Stomach (tissue), 9 donors: Measurements from ENCODE around the gene TREX2. TPM values are rescaled to one million over a fixed set of nuclear protein-coding genes. Genes with fewer than 3 reads are reported as not detected.

ENCODE experiments used
- DNase-seq, 2 donors: peaks; one replicate each; pipeline versions ENCODE4 v3.0.0 to v3.0.0-alpha.2; 2013 to 2019
- H3K27ac ChIP-seq, 5 donors: fragments of 200-600 bp in 4 of 5; sonication (generic) in 4 of 5; one replicate each; pipeline ENCODE4 v1.5.1; 2013 to 2019; ENCODE audit warnings: mild to moderate bottlenecking in 1 of 5, moderate library complexity in 1 of 5
- H3K27me3 ChIP-seq, 3 donors: fragments of 200-600 bp; sonication (generic); one replicate each; pipeline ENCODE4 v1.5.1; 2017 to 2019; ENCODE audit warnings: mixed run types in 1 of 3
- H3K36me3 ChIP-seq, 4 donors: fragments of 200-600 bp; sonication (generic); 1 replicate in 3 of 4; 2 replicates in 1 of 4; pipeline ENCODE4 v1.5.1; 2016 to 2019
- H3K4me1 ChIP-seq, 4 donors: fragments of 200-600 bp; sonication (generic); one replicate each; pipeline ENCODE4 v1.5.1; 2016 to 2019
- H3K4me3 ChIP-seq, 4 donors: fragments of 200-600 bp; sonication (generic) in 3 of 4; one replicate each; pipeline ENCODE4 v1.5.1; 2016 to 2019; ENCODE audit warnings: mild to moderate bottlenecking in 1 of 4
- H3K9me3 ChIP-seq, 4 donors: fragments of 200-600 bp; sonication (generic); one replicate each; pipeline ENCODE4 v1.5.1; 2016 to 2019
- EP300 ChIP-seq: sonication (generic); formaldehyde crosslinking; IDR thresholded peaks from one replicate; pipeline ENCODE4 v1.6.1; 2017; ENCODE audit warnings: antibody characterized with exemption
- POLR2A ChIP-seq, 4 donors: fragments of 450-650 bp; IDR thresholded peaks; one replicate each; pipeline ENCODE4 v1.6.1; 2016; ENCODE audit warnings: antibody characterized with exemption in 4 of 4, control low read depth in 2 of 4, mild to moderate bottlenecking in 1 of 4, moderate library complexity in 1 of 4
- POLR2AphosphoS5 ChIP-seq, 3 donors: sonication (generic); formaldehyde crosslinking; IDR thresholded peaks; one replicate each; pipeline ENCODE4 v1.6.1; 2016; ENCODE audit warnings: antibody characterized with exemption in 3 of 3
- WGBS, 5 donors: extraction: QIAGEN DNeasy Blood & Tissue Kit in 3 of 5; methylation state at CpG; one replicate each; pipeline versions ENCODE4 v1.1.5 to v1.1.7; 2013 to 2018; 5-methylcytosine and 5-hydroxymethylcytosine counted together
- intact Hi-C: fragments of 100-400 bp; cut with DNase I; formaldehyde crosslinking; loops from one replicate; pipeline ENCODE4 v1.15.1; 2023; ENCODE audit warnings: low total_unique reads
- polyA plus RNA-seq, 3 donors: library from polyadenylated mRNA; stranded (reverse); fragments of 200-250 nt; gene quantifications; one replicate each; pipeline ENCODE4 v1.2.3, GENCODE V29; 2013
- total RNA-seq, 5 donors: library from RNA; depleted of rRNA; stranded (reverse); fragments of >200 nt; gene quantifications; one replicate each; pipeline versions ENCODE4 v1.1.0 to v1.2.3, GENCODE V29; 2014 to 2016
- TF ChIP-seq, protein P1 (sequence below), 7 experiments: fragments of 450-650 bp in 4 of 7; fragments of 200-600 bp in 3 of 7; sonication (generic) in 3 of 7; IDR thresholded peaks; one replicate each; pipeline ENCODE4 v1.5.1; 2016 to 2019; ENCODE audit warnings: antibody characterized with exemption in 7 of 7, control low read depth in 2 of 7, mild to moderate bottlenecking in 1 of 7
- donor health status: healthy with polysubstance abuse.
- donor health status: Bipolar disorder and iron deficiency.
- donor health status: healthy.

TREX2 gene
- total and polyA plus RNA-seq, 8 donors = 0.62 to 13.3 (median 2.2) TPM; not detected in 3

GRCh38 chrX:153408221-153408721 lies 37.6 kb downstream of the TREX2 start:
- H3K27me3 ChIP-seq = peaks cover 0 to 11% (median 0%) of the 10 kb centered on the region in 3 donors
- no peaks in the 10 kb centered on the region for H3K36me3 ChIP-seq
- no peak for DNase-seq
- intact Hi-C loops = no loop called here
- H3K4me1 ChIP-seq = peaks cover 0 to 25% (median 9%) of the 10 kb centered on the region in 4 donors
- TF ChIP-seq POLR2A (IDR thresholded peaks at IDR 0.05) (no peak), POLR2AphosphoS5 (IDR thresholded peaks at IDR 0.05) (no peak), EP300 (no peak)
- TF ChIP-seq, protein P1, sequence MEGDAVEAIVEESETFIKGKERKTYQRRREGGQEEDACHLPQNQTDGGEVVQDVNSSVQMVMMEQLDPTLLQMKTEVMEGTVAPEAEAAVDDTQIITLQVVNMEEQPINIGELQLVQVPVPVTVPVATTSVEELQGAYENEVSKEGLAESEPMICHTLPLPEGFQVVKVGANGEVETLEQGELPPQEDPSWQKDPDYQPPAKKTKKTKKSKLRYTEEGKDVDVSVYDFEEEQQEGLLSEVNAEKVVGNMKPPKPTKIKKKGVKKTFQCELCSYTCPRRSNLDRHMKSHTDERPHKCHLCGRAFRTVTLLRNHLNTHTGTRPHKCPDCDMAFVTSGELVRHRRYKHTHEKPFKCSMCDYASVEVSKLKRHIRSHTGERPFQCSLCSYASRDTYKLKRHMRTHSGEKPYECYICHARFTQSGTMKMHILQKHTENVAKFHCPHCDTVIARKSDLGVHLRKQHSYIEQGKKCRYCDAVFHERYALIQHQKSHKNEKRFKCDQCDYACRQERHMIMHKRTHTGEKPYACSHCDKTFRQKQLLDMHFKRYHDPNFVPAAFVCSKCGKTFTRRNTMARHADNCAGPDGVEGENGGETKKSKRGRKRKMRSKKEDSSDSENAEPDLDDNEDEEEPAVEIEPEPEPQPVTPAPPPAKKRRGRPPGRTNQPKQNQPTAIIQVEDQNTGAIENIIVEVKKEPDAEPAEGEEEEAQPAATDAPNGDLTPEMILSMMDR (IDR thresholded peaks at IDR 0.05) = no peak
- H3K27ac ChIP-seq = no peak overlapping the region
- no peaks in the 10 kb centered on the region for H3K9me3 ChIP-seq
- WGBS, 5 donors = 76 to 90% (median 82%) methylated on average over 6 to 10 of the region's 10 CpGs; no CpG with 5 or more reads in 1 of the 5 donors
- H3K4me3 ChIP-seq = no peak overlapping the region

- no peak for TF ChIP-seq POLR2A (IDR thresholded peaks at IDR 0.05)
- TF ChIP-seq EP300 = no peak
- TF ChIP-seq, protein P1 (IDR thresholded peaks at IDR 0.05) = no peak
- TF ChIP-seq POLR2AphosphoS5 (IDR thresholded peaks at IDR 0.05) = no peak
- intact Hi-C loops = no loop called here
- WGBS, 5 donors = 34 to 70% (median 65%) methylated on average over 3 of the region's 3 CpGs
- Histone ChIP-seq H3K36me3 (no peaks in the 10 kb centered on the region), H3K27me3 (peaks cover 0 to 9% (median 0%) of the 10 kb centered on the region in 3 donors), H3K9me3 (no peaks in the 10 kb centered on the region), H3K4me1 (peaks cover 0 to 20% (median 9%) of the 10 kb centered on the region in 4 donors), H3K27ac (no peak overlapping the region), H3K4me3 (no peak overlapping the region)
- no peak for DNase-seq
These were observed 38.1 kb downstream of the TREX2 start for GRCh38 chrX:153407736-153408135.

- WGBS, 5 donors = 65 to 88% (median 79%) methylated on average over 2 to 7 of the region's 7 CpGs
- intact Hi-C loops = no loop called here
These were observed 39.0 kb downstream of the TREX2 start for GRCh38 chrX:153406903-153407302.

GRCh38 chrX:153406011-153406410 lies 39.8 kb downstream of the TREX2 start:
- intact Hi-C loops = no loop called here
- Histone ChIP-seq H3K9me3 (peaks cover 0 to 6% (median 3%) of the 10 kb centered on the region in 4 donors), H3K36me3 (no peaks in the 10 kb centered on the region), H3K27me3 (no peaks in the 10 kb centered on the region), H3K4me1 (peaks cover 0 to 2% (median 0%) of the 10 kb centered on the region in 4 donors), H3K4me3 (no peak overlapping the region), H3K27ac (no peak overlapping the region)
- 81 to 93% (median 86%) methylated on average over 9 of the region's 9 CpGs for WGBS, 5 donors
- no peak for DNase-seq
- TF ChIP-seq POLR2AphosphoS5 (IDR thresholded peaks at IDR 0.05) = no peak
- TF ChIP-seq, protein P1 (IDR thresholded peaks at IDR 0.05) = no peak
- TF ChIP-seq POLR2A (IDR thresholded peaks at IDR 0.05) = no peak
- no peak for TF ChIP-seq EP300

More at GRCh38 chrX:153406903-153407302, 39.0 kb downstream of the TREX2 start:
- H3K9me3 ChIP-seq = no peaks in the 10 kb centered on the region
- peaks cover 0 to 5% (median 0%) of the 10 kb centered on the region in 3 donors for H3K27me3 ChIP-seq
- peaks cover 0 to 11% (median 5%) of the 10 kb centered on the region in 4 donors for H3K4me1 ChIP-seq
- TF ChIP-seq, protein P1 (IDR thresholded peaks at IDR 0.05) = no peak
- TF ChIP-seq POLR2A (IDR thresholded peaks at IDR 0.05) = no peak
- TF ChIP-seq EP300 = no peak
- no peak for TF ChIP-seq POLR2AphosphoS5 (IDR thresholded peaks at IDR 0.05)
- DNase-seq = no peak
- H3K4me3 ChIP-seq = no peak overlapping the region
- no peaks in the 10 kb centered on the region for H3K36me3 ChIP-seq
- H3K27ac ChIP-seq = no peak overlapping the region
